8988T (cell line): ENCODE data around the gene PRTG.
"Not testable (repeated sequence)": the region's sequence is repeated elsewhere in the genome, so short reads cannot be mapped to it uniquely, and the experiment has no call there.

Experiments
- DNase-seq: peaks from one replicate; pipeline ENCODE4 v3.0.0; 2011

Gene PRTG

GRCh38 chr15:55698653-55699052 is 44.3 kb downstream of the PRTG start:
- no peak for DNase-seq

- no peak for DNase-seq
These were observed 46.7 kb downstream of the PRTG start for GRCh38 chr15:55696221-55696620.

- no peak for DNase-seq
These were observed 47.5 kb downstream of the PRTG start for GRCh38 chr15:55695432-55695831.

- no peak for DNase-seq
These were observed 48.3 kb downstream of the PRTG start for GRCh38 chr15:55694652-55695150.

- DNase-seq: not testable (repeated sequence)
These were observed 49.8 kb downstream of the PRTG start for GRCh38 chr15:55693116-55693515.

GRCh38 chr15:55687792-55688191 is 55.2 kb downstream of the PRTG start:
- no peak for DNase-seq

GRCh38 chr15:55685286-55685685 is 57.7 kb downstream of the PRTG start:
- DNase-seq: no peak

- DNase-seq: no peak
These were observed 59.6 kb downstream of the PRTG start for GRCh38 chr15:55683376-55683775.

- no peak for DNase-seq
These were observed 61.3 kb downstream of the PRTG start for GRCh38 chr15:55681631-55682030.

- DNase-seq: no peak
These were observed 66.4 kb downstream of the PRTG start for GRCh38 chr15:55676507-55676906.

GRCh38 chr15:55673287-55673686 is 69.7 kb downstream of the PRTG start:
- DNase-seq: no peak

GRCh38 chr15:55669270-55669669 is 73.7 kb downstream of the PRTG start:
- DNase-seq: no peak

GRCh38 chr15:55665605-55666227 is 77.2 kb downstream of the PRTG start:
- DNase-seq: no peak

GRCh38 chr15:55661428-55661827 is 81.5 kb downstream of the PRTG start:
- no peak for DNase-seq

- DNase-seq: no peak
These were observed 82.8 kb downstream of the PRTG start for GRCh38 chr15:55660153-55660552.

- DNase-seq: no peak
These were observed 83.5 kb downstream of the PRTG start for GRCh38 chr15:55659481-55659880.

- DNase-seq: no peak
These were observed 84.1 kb downstream of the PRTG start for GRCh38 chr15:55658886-55659285.

- DNase-seq: no peak
These were observed 88.4 kb downstream of the PRTG start for GRCh38 chr15:55654561-55655031.

GRCh38 chr15:55652909-55653495 is 90.0 kb downstream of the PRTG start:
- DNase-seq: no peak

GRCh38 chr15:55652359-55652758 is 90.6 kb downstream of the PRTG start:
- no peak for DNase-seq

- no peak for DNase-seq
These were observed 93.9 kb downstream of the PRTG start for GRCh38 chr15:55649058-55649423.

- DNase-seq: no peak
These were observed 104.2 kb downstream of the PRTG start for GRCh38 chr15:55638764-55639163.

- DNase-seq: no peak
These were observed 105.9 kb downstream of the PRTG start for GRCh38 chr15:55637086-55637485.

GRCh38 chr15:55633731-55634130 is 109.2 kb downstream of the PRTG start:
- no peak for DNase-seq

GRCh38 chr15:55632434-55632833 is 110.5 kb downstream of the PRTG start:
- no peak for DNase-seq
